Stimulated activated naive B cell treated with anti-CD40 and anti-IgM and Interleukin-4, amounts not matched to agents 10 μg/mL and 1 μg/mL and 100 μg/mL, for 72 hours (primary cell): Measurements from ENCODE around the gene JMJD8.
A peak's percentile ranks its signal among the peaks of the same experiment; 100 is the strongest.

Experiments used
- ATAC-seq, 2 donors: fragments of 150-1000 bp; cut with Tn5 transposase; replicated peaks; 2 replicates each; pipeline ENCODE4 v1.10.0; 2021; ENCODE audit warnings: moderate library complexity in 1 of 2
- DNase-seq: peaks from one replicate; pipeline ENCODE4 v3.0.0; 2021
- H3K27ac Mint-ChIP-seq: one replicate; pipeline ENCODE4 v1.8.0; 2022; ENCODE audit warnings: mild to moderate bottlenecking, mixed read lengths
- H3K27me3 Mint-ChIP-seq, 2 donors: one replicate each; pipeline ENCODE4 v1.8.0; 2022; ENCODE audit warnings: mixed read lengths in 2 of 2
- H3K36me3 Mint-ChIP-seq, 2 donors: one replicate each; pipeline ENCODE4 v1.8.0; 2022; ENCODE audit warnings: mixed read lengths in 2 of 2, mild to moderate bottlenecking in 1 of 2
- H3K4me1 Mint-ChIP-seq, 2 donors: one replicate each; pipeline ENCODE4 v1.8.0; 2022; ENCODE audit warnings: mixed read lengths in 2 of 2, mild to moderate bottlenecking in 1 of 2
- H3K4me3 Mint-ChIP-seq, 2 donors: one replicate each; pipeline ENCODE4 v1.8.0; 2022; ENCODE audit warnings: mild to moderate bottlenecking in 2 of 2, mixed read lengths in 2 of 2, moderate library complexity in 1 of 2
- H3K9me3 Mint-ChIP-seq, 2 donors: one replicate each; pipeline ENCODE4 v1.8.0; 2022; ENCODE audit warnings: mixed read lengths in 2 of 2, mild to moderate bottlenecking in 1 of 2

Gene JMJD8

DNA sequence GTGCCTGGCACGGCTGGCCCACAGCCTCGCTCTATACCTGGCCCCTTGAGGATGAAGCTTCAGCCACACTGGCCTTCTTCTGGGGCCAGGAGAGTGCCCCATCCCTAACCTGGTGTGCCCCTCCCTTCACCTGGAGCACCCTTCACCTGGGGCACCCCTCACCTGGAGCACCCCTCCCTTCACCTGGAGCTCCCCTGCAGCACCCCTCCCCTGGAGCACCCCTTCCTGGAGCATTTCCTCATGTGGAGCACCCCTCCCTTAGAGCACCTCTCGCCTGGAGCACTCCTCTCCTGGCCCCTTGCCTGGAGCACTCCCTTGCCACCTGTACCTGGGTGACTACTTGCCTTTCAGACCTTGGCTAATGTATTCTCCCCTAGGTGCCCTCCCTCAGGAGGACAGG lies 23.9 kb upstream of the JMJD8 start:
- DNase-seq: no peak
- Mint-ChIP-seq H3K36me3 (no peaks in the 10 kb centered on the region), H3K9me3 (no peaks in the 10 kb centered on the region), H3K27ac (no peak overlapping the region), H3K4me1 (peaks cover 4 to 11% of the 10 kb centered on the region in 2 donors), H3K4me3 (no peak overlapping the region), H3K27me3 (peaks cover 53 to 78% of the 10 kb centered on the region in 2 donors)
- no peak for ATAC-seq

DNA sequence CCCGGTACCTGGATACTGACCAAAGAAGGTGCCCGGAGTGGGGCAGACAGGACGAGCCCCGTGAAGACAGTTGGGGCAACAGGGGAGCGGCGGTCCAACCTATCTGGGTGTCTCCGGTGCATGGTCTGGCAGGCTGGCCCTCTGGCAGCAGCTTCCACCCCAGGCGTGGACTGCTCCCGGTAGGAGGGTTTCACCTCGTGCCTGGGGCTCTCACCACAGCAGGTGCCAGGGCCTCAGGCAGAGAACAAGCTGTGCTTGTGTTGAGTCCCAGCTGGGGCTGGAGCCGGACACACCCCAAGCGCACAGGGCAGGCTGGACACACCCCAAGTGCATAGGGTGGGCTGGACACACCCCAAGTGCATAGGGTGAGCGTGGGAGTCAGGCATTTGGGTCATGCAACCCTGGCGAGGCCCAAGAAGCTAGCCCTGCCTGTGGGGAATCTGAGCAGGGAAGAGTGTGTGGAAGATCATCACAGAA lies 23.0 kb upstream of the JMJD8 start:
- Mint-ChIP-seq H3K27ac (no peak overlapping the region), H3K4me3 (no peak overlapping the region), H3K36me3 (peaks cover 0 to 3% of the 10 kb centered on the region in 2 donors), H3K9me3 (no peaks in the 10 kb centered on the region), H3K27me3 (peaks cover 57 to 81% of the 10 kb centered on the region in 2 donors), H3K4me1 (peaks cover 7 to 11% of the 10 kb centered on the region in 2 donors)
- ATAC-seq (no peak), DNase-seq (no peak)

DNA sequence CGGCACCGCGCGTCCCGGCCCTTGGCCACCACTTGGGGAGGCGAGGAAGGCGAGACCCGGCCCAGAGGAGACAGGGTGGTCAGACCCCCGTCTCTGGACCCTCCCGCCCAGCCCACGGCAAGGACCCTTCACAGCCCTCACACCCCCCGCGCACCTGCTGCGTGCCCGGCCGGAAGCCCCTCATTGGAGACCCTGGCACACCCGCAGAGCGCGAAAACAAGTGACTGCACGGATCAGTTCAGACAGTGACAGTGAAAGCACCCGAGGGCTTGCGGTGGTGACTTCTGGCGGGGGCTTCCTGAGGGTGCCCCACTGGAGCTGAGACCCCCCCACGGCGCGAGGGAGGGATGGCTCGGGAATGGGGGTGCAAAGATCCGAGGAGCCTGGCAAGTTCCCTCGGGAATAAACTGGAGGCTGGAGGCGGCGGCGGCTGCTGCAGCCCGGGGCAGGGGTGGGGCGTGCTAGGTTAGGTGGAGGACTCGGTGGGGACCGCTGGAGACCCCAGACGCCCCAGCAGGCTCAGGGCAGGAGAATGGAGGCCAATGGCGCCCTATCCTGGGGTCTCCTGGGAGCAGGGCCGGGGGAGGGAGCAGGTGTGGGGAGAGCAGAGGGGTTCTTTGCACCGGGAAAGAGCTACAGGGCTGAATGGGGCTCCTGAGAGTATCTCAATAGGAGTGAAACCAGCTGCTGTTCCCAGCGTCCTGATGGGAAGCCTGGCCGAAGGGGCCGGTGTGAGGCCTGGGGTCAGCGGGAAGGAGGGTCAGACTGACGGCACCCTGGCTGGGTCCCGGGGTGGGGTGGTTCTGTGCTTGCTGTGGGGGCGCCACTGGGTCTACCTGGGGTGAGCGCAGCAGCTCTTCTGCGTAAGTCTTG lies 22.3 kb upstream of the JMJD8 start:
- peak overlapping the region in 1 of 2 donors; percentile 21 for H3K4me3 Mint-ChIP-seq
- no peak for DNase-seq
- H3K9me3 Mint-ChIP-seq: no peaks in the 10 kb centered on the region
- H3K27me3 Mint-ChIP-seq: peaks cover 64 to 84% of the 10 kb centered on the region in 2 donors
- peaks cover 0 to 3% of the 10 kb centered on the region in 2 donors for H3K36me3 Mint-ChIP-seq
- no peak overlapping the region for H3K27ac Mint-ChIP-seq
- peaks cover 7 to 11% of the 10 kb centered on the region in 2 donors for H3K4me1 Mint-ChIP-seq
- ATAC-seq: no peak

DNA sequence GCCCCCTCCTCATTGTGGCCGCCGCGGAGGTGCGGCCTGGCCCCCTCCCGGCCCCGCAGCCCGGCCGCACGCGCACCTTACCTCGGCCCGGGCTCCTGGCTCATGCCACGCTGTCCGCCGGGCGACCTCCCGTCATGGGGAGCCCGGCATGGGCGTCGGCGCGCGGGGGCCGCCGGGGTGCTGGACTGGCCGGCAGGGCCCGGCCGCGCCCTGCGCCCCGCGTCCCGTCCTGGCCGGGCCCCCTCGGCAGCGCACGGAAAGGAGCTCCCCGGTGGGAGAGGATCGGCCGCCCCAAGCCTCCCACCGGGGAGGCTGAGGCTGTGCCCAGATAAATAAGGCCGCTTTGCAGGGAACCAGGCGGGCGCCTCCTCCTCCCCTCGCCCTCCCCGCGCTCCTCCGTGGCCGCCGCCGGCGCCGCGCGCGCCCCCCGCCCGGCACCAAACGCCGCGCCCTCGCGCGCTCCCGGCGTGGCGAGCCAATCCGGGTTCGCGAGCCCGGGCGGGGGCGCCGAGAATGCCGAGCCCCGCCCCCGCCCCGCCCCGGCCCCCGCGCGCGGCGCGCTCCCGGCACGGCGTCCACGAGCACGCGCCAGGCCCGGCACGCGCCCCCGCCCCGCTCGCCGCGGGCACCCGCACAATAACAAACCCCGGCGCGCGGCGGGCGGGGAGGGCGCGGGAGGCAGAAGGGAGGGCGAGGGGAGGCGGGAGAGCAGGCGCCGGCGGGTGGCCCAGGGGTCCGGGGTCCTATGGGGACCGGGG lies 21.5 kb upstream of the JMJD8 start, which contains the start of gene FBXL16:
Gene FBXL16 (minus strand): TSS at position 371 of the 758 bp plus-strand sequence. CDS start 8,396 bp downstream, outside the sequence.
- Mint-ChIP-seq H3K27ac (no peak within 1 kb of the TSS), H3K4me3 (peak within 1 kb of the TSS in 1 of 2 donors; percentile 21), H3K9me3 (no peaks in the 10 kb centered on the region), H3K4me1 (peaks cover 7 to 11% of the 10 kb centered on the region in 2 donors), H3K27me3 (peaks cover 68 to 82% of the 10 kb centered on the region in 2 donors), H3K36me3 (peaks cover 0 to 3% of the 10 kb centered on the region in 2 donors)
- no peak for ATAC-seq
- DNase-seq: no peak

DNA sequence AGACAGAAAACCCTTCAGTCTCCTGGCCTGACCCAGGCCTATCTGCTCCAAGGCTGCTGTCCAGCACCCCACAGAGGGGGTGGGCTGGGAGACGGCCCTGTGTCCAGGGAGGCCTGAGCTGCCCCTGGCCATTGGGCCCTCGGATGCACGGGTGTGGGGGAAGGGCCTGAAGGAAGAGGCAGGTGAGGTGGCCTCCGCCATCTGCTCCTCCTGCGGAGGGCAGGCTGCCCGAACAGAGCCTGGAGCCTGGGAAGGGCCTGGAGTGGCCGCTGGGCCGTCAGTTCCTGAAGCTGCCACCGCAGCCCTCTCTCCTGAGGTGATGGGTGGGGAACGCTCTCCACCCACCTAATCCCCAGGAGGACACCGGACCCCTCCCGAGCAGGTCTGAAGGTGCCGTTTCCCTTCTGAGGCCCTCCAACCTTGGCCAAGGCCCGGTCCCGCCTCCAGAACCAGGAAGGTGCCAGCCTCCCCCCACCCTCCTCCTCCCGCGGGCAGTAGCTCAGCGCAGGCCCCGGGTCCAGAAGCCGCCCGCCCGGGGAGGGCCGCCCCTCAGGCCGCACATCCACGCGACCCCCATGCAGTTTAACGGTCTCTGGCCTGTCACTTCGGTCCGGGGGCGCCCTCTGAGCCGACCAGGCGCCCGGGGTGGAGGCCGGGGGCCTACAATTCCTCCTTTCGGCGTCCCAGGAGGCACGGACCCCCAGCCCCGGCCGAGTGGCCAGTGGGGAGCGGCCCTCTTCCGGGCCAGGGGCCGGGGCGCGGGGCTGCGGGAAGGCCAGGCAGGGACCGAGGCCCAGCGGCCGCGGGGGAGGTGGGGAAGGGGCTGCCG lies 20.6 kb upstream of the JMJD8 start:
- Mint-ChIP-seq H3K36me3 (peaks cover 0 to 3% of the 10 kb centered on the region in 2 donors), H3K27me3 (peaks cover 61 to 81% of the 10 kb centered on the region in 2 donors), H3K9me3 (no peaks in the 10 kb centered on the region), H3K4me1 (peaks cover 7 to 11% of the 10 kb centered on the region in 2 donors), H3K27ac (peak overlapping the region; percentile 51), H3K4me3 (peak overlapping the region; percentile 50 to 58)
- ATAC-seq (no peak), DNase-seq (no peak)

DNA sequence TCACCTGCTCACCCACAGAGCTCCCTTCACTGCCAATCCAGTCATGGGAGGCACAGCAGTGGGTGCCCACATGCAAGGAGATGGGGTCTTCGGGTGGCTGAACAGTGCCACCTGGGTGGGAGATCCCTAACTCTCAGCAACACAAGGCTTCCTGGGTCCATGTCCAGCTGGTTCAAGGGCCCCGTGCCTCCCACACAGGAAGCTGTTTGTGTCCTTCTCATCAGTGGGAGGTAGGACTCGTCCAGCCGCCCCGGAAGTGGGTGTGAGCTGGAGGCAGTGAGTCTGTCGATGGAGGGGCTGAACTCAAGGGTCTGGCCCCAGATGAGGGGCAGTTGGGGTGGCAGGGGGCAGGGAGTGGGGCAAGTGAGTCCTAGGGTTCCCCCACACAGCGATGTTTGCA lies 19.9 kb upstream of the JMJD8 start:
- H3K4me3 Mint-ChIP-seq: no peak overlapping the region
- ATAC-seq (no peak), DNase-seq (no peak)
- no peak overlapping the region for H3K27ac Mint-ChIP-seq
- H3K36me3 Mint-ChIP-seq: peaks cover 0 to 3% of the 10 kb centered on the region in 2 donors
- peaks cover 54 to 79% of the 10 kb centered on the region in 2 donors for H3K27me3 Mint-ChIP-seq
- H3K4me1 Mint-ChIP-seq: peaks cover 7 to 11% of the 10 kb centered on the region in 2 donors
- no peaks in the 10 kb centered on the region for H3K9me3 Mint-ChIP-seq

DNA sequence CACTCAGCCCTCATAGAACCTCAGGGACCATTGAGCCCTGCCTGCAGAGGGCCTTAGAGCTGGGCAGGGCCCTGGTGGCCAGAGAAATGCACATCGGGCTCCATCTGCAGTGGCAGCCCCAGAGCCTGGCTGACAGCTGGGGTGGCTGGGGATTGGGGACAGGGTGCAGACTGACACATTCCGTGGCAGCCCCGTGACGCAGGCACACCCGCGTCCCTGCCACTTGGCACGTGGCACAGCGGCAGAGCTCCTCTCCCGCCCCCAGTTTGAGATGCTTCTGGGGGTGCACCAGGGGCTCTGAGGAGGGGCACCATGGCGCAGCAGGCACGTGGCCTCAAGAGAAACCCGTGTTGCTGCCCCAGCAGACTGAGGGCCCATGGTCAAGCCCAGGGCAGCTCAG lies 19.3 kb upstream of the JMJD8 start:
- DNase-seq (no peak), ATAC-seq (no peak)
- Mint-ChIP-seq H3K9me3 (no peaks in the 10 kb centered on the region), H3K27ac (no peak overlapping the region), H3K36me3 (peaks cover 0 to 3% of the 10 kb centered on the region in 2 donors), H3K27me3 (peaks cover 49 to 76% of the 10 kb centered on the region in 2 donors), H3K4me3 (no peak overlapping the region), H3K4me1 (peaks cover 7 to 11% of the 10 kb centered on the region in 2 donors)

DNA sequence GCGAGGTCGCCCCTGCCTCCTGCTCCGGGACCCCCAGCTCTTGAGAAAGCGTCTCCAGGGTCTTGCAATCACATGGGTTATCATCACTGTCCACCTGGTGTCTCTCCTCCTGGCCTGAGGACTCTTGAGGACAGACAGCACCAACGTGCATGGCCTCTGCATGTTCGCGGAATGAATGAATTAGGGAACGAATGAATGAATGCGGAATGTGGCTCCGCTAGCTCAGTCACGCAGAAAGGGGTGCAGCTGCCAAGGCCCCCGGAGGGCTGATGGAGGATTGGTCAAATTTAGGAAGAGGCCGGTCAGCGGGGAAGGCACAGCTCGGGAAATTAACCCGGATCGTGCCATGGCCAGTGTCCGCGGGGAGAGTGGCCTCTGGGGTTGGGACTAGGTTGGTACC lies 18.2 kb upstream of the JMJD8 start:
- Mint-ChIP-seq H3K4me1 (peaks cover 6 to 7% of the 10 kb centered on the region in 2 donors), H3K9me3 (no peaks in the 10 kb centered on the region), H3K27me3 (peaks cover 39 to 74% of the 10 kb centered on the region in 2 donors), H3K27ac (no peak overlapping the region), H3K36me3 (peaks cover 0 to 3% of the 10 kb centered on the region in 2 donors), H3K4me3 (no peak overlapping the region)
- DNase-seq: no peak
- no peak for ATAC-seq

DNA sequence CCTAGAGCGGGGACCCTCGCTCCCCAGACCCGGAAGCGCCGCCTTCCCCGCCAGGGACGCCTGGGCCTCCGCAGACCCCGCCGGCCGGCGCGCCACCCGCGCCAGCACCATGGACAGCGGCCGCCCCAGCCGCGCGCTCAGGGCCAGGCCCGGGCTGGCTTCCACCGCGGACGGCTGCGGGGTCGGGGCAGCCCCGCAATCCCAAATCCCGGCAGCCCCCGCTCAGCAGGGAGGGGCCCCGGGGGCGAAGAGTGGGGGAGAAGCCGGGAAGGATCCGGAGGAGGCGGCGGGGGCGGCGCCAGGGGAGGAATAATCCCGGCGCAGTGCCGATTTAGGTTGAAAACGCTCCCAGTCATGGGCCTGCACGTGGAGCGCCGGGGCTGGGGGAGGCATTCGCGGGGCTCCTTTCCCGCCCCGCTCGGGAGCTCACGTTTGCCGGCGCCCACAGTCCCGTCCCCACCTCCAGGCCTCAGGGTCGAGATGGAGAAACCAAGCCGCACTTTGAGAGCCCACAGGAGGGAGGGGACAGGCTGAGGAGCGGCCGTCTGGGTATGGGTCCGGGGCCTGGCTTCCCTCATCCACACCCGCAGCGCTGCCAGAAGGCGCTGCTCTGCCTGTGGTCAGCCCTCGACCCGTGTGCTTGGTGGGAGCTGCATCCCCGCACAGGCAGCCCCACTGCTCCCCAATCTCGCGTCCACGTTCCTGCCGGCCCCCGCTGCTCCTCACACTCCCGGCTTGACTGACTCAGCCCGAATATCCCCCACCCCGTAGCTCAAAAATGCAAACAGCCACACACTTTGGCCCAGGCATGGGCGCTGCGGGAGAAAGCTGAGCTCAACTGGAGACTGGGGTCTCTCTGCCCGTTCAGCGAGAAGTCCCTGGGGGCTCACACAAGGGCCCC lies 16.8 kb upstream of the JMJD8 start:
- Mint-ChIP-seq H3K9me3 (no peaks in the 10 kb centered on the region), H3K4me1 (peaks cover under 1 to 5% of the 10 kb centered on the region in 2 donors), H3K4me3 (no peak overlapping the region), H3K27me3 (peaks cover 27 to 74% of the 10 kb centered on the region in 2 donors), H3K27ac (no peak overlapping the region), H3K36me3 (peaks cover 0 to 3% of the 10 kb centered on the region in 2 donors)
- ATAC-seq (peak; percentile 48 to 74), DNase-seq (no peak)

DNA sequence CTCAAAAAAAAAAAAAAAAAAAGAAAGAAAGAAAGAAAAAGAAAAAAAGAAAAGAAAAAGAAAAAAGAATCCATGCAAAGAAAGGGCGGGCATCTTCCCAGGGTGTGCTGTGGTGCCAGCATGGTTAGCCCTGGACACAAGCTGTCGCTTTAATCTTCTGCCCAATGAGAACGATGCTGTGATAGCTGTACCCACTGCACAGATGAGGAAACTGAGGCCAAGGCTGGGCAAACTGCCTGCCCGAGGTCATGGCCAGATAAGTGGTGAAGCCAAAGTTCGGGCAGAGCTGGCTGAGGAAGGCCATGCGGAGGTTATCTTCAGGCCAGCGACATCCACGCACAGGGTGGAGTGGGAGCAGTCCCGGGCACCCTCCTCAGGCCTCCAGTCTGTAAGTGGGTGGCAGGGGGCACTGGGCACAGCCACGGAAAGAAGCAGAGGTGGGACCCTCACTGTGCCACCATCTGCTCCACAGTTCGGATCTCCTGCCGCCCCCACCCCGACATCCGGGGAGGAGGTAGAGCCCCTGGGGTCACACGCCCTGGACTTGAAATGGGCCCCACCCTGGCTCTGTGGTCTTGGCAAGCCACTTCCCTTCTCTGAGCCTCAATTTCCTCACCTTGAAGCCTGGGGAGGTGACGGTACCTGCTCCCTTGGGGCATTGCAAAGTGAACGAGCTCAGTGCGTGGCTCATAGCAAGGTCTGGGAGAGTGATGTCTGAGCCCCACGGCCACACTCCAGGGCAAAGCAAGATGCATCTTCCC lies 15.0 kb upstream of the JMJD8 start:
- Mint-ChIP-seq H3K27ac (no peak overlapping the region), H3K4me3 (no peak overlapping the region), H3K36me3 (peaks cover 3% of the 10 kb centered on the region in 2 donors), H3K27me3 (peaks cover 33 to 74% of the 10 kb centered on the region in 2 donors), H3K4me1 (peaks cover 10 to 11% of the 10 kb centered on the region in 2 donors), H3K9me3 (no peaks in the 10 kb centered on the region)
- ATAC-seq (no peak), DNase-seq (no peak)

DNA sequence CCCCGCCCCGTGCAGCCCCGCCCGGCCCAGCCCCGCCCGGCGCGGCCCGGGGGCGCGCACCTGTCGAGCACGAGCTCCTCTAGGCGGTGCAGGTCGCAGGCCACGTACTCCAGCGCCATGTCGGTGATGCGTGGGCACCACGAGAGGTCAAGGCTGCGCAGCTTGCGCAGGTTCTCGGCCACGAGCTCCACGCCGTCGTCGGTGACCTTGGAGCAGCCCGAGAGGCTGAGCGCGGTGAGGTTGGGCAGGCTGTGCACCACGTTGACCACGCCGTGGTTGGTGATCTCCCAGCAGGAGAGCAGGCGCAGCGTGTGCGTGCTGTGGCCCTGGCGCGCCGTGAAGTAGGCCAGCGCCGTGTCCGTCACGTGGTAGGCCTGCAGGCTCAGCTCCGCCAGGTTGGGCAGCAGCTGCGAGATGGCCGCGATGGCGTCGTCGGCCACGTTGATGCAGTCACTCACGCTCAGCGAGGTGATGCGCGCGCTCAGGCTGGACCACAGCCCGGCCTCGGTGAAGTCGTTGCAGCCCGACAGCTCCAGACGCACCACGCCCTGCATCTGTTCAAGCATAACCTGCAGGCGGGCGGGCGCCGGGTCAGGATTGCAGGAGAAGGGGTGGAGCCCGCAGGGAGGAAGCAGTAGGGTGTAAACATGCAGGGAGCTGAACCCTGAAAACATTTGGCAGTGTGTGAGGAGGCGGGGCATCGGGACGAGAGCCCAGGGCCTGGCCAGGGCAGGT lies 11.4 kb upstream of the JMJD8 start:
- H3K9me3 Mint-ChIP-seq: peaks cover 2 to 5% of the 10 kb centered on the region in 2 donors
- H3K27ac Mint-ChIP-seq: peak overlapping the region; percentile 20
- H3K4me1 Mint-ChIP-seq: peaks cover 13 to 25% of the 10 kb centered on the region in 2 donors
- peak overlapping the region; percentile 78 to 83 for H3K4me3 Mint-ChIP-seq
- peak; percentile 79 to 80 for ATAC-seq
- peaks cover 17 to 61% of the 10 kb centered on the region in 2 donors for H3K27me3 Mint-ChIP-seq
- H3K36me3 Mint-ChIP-seq: peaks cover 3 to 8% of the 10 kb centered on the region in 2 donors
- peak; percentile 44 for DNase-seq
